Stomach smooth muscle (tissue), 2 donors: ENCODE results near the gene COL9A2.

Source experiments
- H3K27ac ChIP-seq: one replicate; pipeline ENCODE4 v1.7.0; 2013; ENCODE audit warnings: mild to moderate bottlenecking, low read length, inconsistent platforms
- H3K27me3 ChIP-seq, 2 donors: one replicate each; pipeline ENCODE4 v1.7.0; 2013; ENCODE audit warnings: low read length in 2 of 2; ENCODE audit not compliant: insufficient read depth in 2 of 2, control insufficient read depth in 1 of 2
- H3K36me3 ChIP-seq, 2 donors: one replicate each; pipeline ENCODE4 v1.7.0; 2013; ENCODE audit warnings: low read length in 2 of 2; ENCODE audit not compliant: control insufficient read depth in 2 of 2, insufficient read depth in 2 of 2
- H3K4me1 ChIP-seq: one replicate; pipeline ENCODE4 v1.7.0; 2013; ENCODE audit warnings: low read length; ENCODE audit not compliant: control insufficient read depth, insufficient read depth
- H3K4me3 ChIP-seq, 2 donors: one replicate each; pipeline ENCODE4 v1.7.0; 2013; ENCODE audit warnings: low read length in 2 of 2
- H3K9ac ChIP-seq, 2 donors: one replicate each; pipeline ENCODE4 v1.7.0; 2013; ENCODE audit warnings: low read length in 2 of 2, mild to moderate bottlenecking in 1 of 2
- H3K9me3 ChIP-seq, 2 donors: one replicate each; pipeline ENCODE4 v1.7.0; 2013; ENCODE audit warnings: low read length in 2 of 2; ENCODE audit not compliant: control insufficient read depth in 2 of 2
- donor health status: healthy.
- donor health status: Pancreatic carcinoma.

COL9A2 gene

DNA sequence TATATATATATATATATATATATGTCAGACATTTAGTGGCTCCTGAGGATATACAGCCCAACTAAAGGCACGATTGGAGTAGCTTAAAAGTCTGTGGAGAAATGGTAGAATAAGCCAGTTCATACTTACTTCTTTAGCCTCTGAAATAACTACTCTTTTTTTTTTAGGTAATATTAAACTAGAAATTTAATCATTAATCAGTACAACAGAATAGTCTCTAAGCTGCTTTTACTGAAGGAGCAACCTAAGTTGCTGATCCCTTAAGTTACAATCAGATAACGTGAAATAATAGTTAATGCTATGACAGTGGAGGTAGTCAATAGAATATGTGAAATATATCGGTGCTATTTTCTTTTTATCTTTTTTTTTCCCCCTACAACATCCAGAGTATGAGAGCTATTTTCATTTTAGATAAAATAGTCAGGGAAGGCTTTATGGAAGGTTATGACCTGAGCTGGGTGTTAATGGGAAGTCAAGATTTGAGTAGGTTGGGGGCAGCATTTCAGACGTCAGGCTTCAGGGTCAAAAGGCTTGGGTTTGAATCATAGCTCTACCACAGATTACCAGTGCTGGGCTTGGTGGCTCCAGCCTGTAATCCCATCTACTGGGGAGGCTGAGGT, 43.4 kb downstream of the COL9A2 start:
- H3K27me3 ChIP-seq = no peaks in the 10 kb centered on the region
- no peaks in the 10 kb centered on the region for H3K9me3 ChIP-seq
- H3K27ac ChIP-seq = no peak overlapping the region
- H3K9ac ChIP-seq = no peak overlapping the region
- H3K4me3 ChIP-seq = no peak overlapping the region
- peaks cover 30 to 36% of the 10 kb centered on the region in 2 donors for H3K36me3 ChIP-seq
- peaks cover 3% of the 10 kb centered on the region for H3K4me1 ChIP-seq

DNA sequence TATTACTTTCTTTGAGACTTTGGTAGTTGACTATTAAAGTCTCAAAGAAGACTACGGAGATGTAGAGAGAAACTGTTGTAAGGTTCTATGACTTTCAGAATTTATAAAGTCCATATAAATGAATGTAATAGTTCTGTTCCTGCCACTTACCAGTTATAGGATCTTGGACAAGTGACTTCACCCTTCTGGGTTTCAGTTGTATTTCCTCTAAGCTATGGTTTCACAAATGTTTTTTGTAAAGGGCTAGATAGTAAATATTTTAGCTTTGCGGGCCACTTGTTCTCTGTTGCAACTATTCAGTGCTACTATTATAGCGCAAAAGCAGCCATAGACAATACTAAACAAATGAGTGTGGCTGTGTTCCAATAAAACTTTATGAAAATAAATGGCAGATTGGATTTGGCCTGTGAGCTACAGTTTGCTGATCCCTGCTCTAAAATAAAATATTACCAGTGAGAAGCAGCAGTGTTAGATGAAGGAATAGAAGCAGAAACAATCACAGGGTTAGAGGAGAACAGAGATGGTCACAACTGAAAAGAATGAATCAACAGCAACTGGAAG, 44.4 kb downstream of the COL9A2 start:
- no peak overlapping the region for H3K9ac ChIP-seq
- H3K4me3 ChIP-seq = no peak overlapping the region
- H3K36me3 ChIP-seq = peaks cover 30 to 39% of the 10 kb centered on the region in 2 donors
- H3K27me3 ChIP-seq = no peaks in the 10 kb centered on the region
- peaks cover 3% of the 10 kb centered on the region for H3K4me1 ChIP-seq
- H3K9me3 ChIP-seq = no peaks in the 10 kb centered on the region
- no peak overlapping the region for H3K27ac ChIP-seq

DNA sequence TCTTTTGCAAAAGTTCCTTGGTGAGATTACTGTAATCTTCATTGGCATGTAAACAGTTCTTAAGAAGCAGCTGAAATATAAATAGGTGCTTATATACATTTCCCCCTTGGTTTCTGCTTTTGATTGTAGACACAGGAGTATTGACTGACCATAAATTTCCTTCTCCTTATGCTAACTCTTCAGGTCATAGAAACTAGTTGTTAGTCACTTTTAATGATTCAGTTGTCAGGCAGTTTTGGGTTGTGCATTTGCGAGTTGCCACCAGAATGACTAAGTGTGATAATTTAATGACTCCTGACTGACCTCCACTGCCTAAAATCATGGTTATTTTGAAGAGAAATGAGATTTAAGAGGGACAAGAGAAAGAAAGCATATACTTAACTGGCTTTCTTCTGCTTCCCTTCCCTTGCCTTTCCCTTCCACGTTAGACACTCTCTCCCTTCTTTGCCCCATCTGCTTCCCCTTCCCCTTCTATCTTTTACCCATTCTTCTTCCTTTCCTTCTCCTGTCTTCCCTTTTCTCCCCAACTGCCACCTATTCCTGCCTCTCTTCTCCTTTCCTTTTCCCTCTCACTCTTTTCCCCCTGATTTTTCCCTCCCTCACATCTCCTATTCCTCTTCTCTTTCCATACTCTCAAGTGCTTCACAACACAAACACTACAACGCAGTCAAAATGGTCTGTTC, 46.8 kb downstream of the COL9A2 start:
- Histone ChIP-seq H3K36me3 (peaks cover 25 to 29% of the 10 kb centered on the region in 2 donors), H3K9me3 (no peaks in the 10 kb centered on the region), H3K4me3 (no peak overlapping the region), H3K9ac (no peak overlapping the region), H3K27ac (no peak overlapping the region), H3K27me3 (no peaks in the 10 kb centered on the region), H3K4me1 (peaks cover 11% of the 10 kb centered on the region)

DNA sequence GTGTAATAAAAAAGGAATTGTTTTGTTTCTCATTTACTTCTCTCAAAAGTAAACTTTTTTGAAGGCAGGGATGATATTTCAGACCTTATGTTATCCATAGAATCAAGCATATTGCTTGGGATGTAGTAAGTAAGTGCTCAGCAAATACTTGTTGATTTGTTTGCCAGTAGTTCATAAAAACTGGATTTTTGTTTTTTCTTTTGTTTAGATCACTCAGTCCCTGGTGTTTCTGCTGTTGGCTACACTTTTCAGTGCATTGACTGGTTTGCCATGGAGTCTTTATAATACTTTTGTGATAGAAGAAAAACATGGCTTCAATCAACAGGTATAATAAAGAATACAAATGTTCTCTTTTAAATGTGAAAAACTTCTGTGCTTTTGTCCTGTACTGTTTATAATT, 48.9 kb downstream of the COL9A2 start:
- Histone ChIP-seq H3K9ac (no peak overlapping the region), H3K36me3 (peaks cover 18 to 20% of the 10 kb centered on the region in 2 donors), H3K4me3 (no peak overlapping the region), H3K27me3 (no peaks in the 10 kb centered on the region), H3K9me3 (no peaks in the 10 kb centered on the region), H3K4me1 (peaks cover 12% of the 10 kb centered on the region), H3K27ac (peak overlapping the region; percentile 60)

DNA sequence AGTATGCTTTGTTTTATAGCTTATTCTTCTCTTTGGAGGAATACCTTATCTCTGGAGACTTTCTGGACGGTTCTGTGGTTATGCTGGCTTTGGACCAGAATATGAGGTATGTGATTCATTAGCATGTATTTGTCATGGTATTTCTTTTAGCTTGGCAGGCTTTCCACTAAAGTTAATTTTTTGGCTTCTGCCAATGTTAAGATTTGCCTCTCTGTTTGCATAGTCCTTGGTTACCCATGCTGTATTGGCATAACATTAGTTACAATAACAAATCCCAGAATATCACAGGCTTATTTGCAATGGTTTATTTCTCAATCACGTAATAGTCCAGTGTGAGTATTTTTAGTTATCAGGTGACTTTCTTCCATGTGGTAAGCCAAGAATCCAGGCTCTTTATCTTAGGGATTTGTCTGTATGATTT, 49.3 kb downstream of the COL9A2 start:
- Histone ChIP-seq H3K4me3 (peak overlapping the region in 1 of 2 donors; percentile 17), H3K9ac (no peak overlapping the region), H3K4me1 (peaks cover 13% of the 10 kb centered on the region), H3K27ac (peak overlapping the region; percentile 60), H3K36me3 (peaks cover 20% of the 10 kb centered on the region in 2 donors), H3K9me3 (no peaks in the 10 kb centered on the region), H3K27me3 (no peaks in the 10 kb centered on the region)

DNA sequence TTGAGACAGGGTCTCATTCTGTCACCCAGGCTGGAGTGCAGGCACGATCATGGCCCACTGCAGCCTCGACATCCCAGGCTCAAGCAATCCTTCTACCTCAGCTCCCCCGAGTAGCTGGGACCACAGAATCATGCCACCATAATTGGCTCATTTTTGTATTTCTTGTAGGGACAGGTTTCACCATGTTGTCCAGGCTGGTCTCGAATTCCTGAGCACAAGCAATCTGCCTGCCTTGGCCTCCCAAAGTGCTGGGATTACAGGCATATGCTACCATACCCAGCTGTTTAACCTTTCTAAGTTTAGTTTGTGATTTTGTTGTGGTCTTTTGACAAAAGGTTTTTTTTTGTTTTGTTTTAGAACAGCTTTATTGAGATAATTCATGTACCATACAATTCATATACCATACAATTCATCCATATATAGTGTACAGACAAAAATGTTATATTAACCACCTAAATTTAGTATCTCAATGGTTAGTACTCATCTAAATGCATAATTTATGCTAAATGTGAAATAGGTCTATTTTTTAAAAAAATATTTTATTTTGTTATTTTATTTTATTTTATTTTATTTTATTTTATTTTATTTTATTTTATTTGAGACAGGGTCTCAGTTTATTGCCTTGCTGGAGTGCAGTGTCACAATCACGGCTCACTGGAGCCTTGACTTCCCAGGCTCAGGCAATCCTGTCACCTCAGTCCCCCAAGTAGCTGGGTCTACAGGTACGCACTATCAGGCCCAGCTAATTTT, 50.1 kb downstream of the COL9A2 start:
- Histone ChIP-seq H3K36me3 (peaks cover 17 to 19% of the 10 kb centered on the region in 2 donors), H3K4me1 (peaks cover 13% of the 10 kb centered on the region), H3K27ac (peak overlapping the region; percentile 60), H3K9ac (no peak overlapping the region), H3K9me3 (no peaks in the 10 kb centered on the region), H3K4me3 (no peak overlapping the region), H3K27me3 (no peaks in the 10 kb centered on the region)

DNA sequence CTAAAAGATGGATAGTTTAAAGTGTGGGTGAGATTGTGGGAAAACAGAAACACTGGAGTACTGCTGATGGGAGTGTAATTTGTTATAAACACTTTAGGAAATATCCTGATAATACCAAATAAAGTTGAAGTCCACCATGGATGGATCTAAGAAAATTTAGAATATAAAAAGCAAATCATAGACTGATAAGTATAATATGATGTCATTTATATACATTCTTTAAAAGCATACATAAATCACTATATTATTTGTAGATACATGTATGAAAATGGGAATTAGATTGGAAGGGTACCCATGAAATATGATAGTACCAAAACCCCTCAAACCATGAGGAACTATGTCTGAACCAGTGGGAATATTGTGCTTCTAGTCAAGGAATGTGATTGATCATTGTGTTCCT, 51.2 kb downstream of the COL9A2 start:
- no peak overlapping the region for H3K27ac ChIP-seq
- no peaks in the 10 kb centered on the region for H3K27me3 ChIP-seq
- no peak overlapping the region for H3K4me3 ChIP-seq
- peaks cover 17 to 19% of the 10 kb centered on the region in 2 donors for H3K36me3 ChIP-seq
- H3K9ac ChIP-seq = no peak overlapping the region
- H3K4me1 ChIP-seq = peaks cover 13% of the 10 kb centered on the region
- H3K9me3 ChIP-seq = no peaks in the 10 kb centered on the region

DNA sequence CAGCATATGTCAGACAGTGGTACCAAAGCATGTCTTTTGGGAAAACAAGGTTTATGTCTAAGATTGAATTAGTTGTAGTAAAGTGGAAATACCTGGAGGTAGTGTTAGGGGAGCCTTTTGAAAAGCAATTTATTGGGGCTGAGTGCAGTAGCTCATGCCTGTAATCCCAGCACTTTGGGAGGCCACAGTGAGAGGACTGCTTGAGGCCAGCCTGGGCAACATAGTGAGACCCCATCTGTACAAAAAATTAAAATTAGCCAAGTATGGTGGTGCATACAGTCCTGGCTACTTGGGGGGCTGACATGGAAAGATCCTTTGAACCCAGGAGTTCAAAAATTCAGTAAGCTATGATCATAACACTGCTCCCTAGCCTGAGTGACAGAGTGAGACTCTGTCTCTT, 51.8 kb downstream of the COL9A2 start:
- H3K9ac ChIP-seq = no peak overlapping the region
- no peaks in the 10 kb centered on the region for H3K27me3 ChIP-seq
- peaks cover 16% of the 10 kb centered on the region for H3K4me1 ChIP-seq
- no peak overlapping the region for H3K4me3 ChIP-seq
- H3K36me3 ChIP-seq = peaks cover 16 to 18% of the 10 kb centered on the region in 2 donors
- H3K27ac ChIP-seq = no peak overlapping the region
- no peaks in the 10 kb centered on the region for H3K9me3 ChIP-seq

DNA sequence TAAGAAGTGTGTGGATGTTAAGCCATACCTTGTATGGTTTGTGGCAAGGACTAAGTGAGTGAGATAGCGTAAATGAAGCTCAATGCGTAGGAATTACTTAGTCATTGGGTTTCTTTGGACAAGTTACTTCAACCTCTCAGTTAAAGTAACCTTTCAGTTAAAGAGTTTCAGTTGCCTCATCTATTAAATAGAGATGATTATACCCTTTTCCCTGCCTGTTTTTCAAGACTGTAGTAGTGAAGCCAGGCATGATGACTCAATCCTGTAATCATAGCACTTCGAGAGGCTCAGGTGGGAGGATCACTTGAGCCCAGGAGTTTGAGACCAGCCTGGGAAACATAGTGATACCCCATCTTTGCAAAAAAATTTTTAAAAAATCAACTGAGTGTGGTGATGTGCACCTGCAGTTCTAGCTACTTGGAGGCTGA, 52.7 kb downstream of the COL9A2 start:
- Histone ChIP-seq H3K27me3 (no peaks in the 10 kb centered on the region), H3K9ac (no peak overlapping the region), H3K4me1 (peaks cover 25% of the 10 kb centered on the region), H3K36me3 (peaks cover 12 to 13% of the 10 kb centered on the region in 2 donors), H3K27ac (peak overlapping the region; percentile 47), H3K9me3 (no peaks in the 10 kb centered on the region), H3K4me3 (no peak overlapping the region)

DNA sequence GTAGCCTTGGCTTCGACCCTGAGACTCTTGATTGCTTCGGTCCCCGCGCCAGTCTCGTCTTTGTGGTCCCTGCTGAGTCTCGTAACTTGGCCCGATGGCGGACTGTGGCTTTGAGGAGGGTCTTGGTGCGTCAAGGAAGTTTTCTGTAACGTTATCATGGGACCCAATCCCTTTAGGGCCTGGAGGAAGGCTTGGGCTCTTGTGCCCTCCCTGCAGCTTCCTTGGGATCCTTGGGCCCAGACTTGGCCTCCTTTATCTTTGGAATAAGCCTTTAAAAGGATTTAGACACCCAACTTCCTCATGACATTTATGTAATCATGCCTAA, 58.7 kb downstream of the COL9A2 start:
- Histone ChIP-seq H3K9ac (peak overlapping the region; percentile 99 to 100), H3K27ac (peak overlapping the region; percentile 97), H3K9me3 (no peaks in the 10 kb centered on the region), H3K4me3 (peak overlapping the region; percentile 95 to 99), H3K27me3 (no peaks in the 10 kb centered on the region), H3K4me1 (peaks cover 17% of the 10 kb centered on the region), H3K36me3 (peaks cover 6 to 12% of the 10 kb centered on the region in 2 donors)
